Erythroblast (primary cell): ENCODE data around the gene TMEM106C.

Source experiments
- DNase-seq, 2 experiments: peaks; one replicate each; lab custom pipeline; 2025; lab: John Stamatoyannopoulos, UW
- GATA1 ChIP-seq: IDR thresholded peaks from 2 replicates; pipeline ENCODE4 v1.6.1; 2011; ENCODE audit warnings: low read depth, mild to moderate bottlenecking, control low read depth, low read length, moderate library complexity
- POLR2A ChIP-seq: IDR thresholded peaks from 2 replicates; pipeline ENCODE4 v1.6.1; 2011; ENCODE audit warnings: mild to moderate bottlenecking, low read length

The TMEM106C gene

GRCh38 chr12:47979686-47980085 lies 16.3 kb downstream of the TMEM106C start:
- no peak for DNase-seq
- TF ChIP-seq GATA1 (no peak), POLR2A (no peak)

GRCh38 chr12:47980197-47980596 lies 16.8 kb downstream of the TMEM106C start:
- TF ChIP-seq POLR2A: no peak
- TF ChIP-seq GATA1: no peak
- DNase-seq: no peak

- TF ChIP-seq GATA1: no peak
- no peak for TF ChIP-seq POLR2A
- DNase-seq: no peak
Measured at GRCh38 chr12:47980779-47981495, 17.5 kb downstream of the TMEM106C start.

GRCh38 chr12:47981496-47982260 lies 18.3 kb downstream of the TMEM106C start:
- no peak for TF ChIP-seq POLR2A
- TF ChIP-seq GATA1: no peak
- DNase-seq: no peak

- no peak for TF ChIP-seq POLR2A
- TF ChIP-seq GATA1: no peak
- no peak for DNase-seq
Measured at GRCh38 chr12:47982311-47982710, 18.9 kb downstream of the TMEM106C start.

GRCh38 chr12:47982770-47983169 lies 19.4 kb downstream of the TMEM106C start:
- DNase-seq: no peak
- TF ChIP-seq POLR2A: no peak
- TF ChIP-seq GATA1: no peak

GRCh38 chr12:47983541-47984115 lies 20.2 kb downstream of the TMEM106C start:
- DNase-seq: no peak
- TF ChIP-seq POLR2A (no peak), GATA1 (no peak)

GRCh38 chr12:47984331-47984801 lies 21.0 kb downstream of the TMEM106C start:
- TF ChIP-seq GATA1 (no peak), POLR2A (no peak)
- DNase-seq: no peak

- TF ChIP-seq GATA1: no peak
- TF ChIP-seq POLR2A: no peak
- DNase-seq: no peak
Measured at GRCh38 chr12:47985596-47986290, 22.3 kb downstream of the TMEM106C start.

GRCh38 chr12:47986291-47986660 lies 22.9 kb downstream of the TMEM106C start:
- DNase-seq: no peak
- TF ChIP-seq POLR2A (no peak), GATA1 (no peak)

GRCh38 chr12:47986832-47987231 lies 23.4 kb downstream of the TMEM106C start:
- DNase-seq: no peak
- TF ChIP-seq GATA1 (no peak), POLR2A (no peak)

- TF ChIP-seq POLR2A (no peak), GATA1 (no peak)
- no peak for DNase-seq
Measured at GRCh38 chr12:47987411-47988072, 24.1 kb downstream of the TMEM106C start.
